Suprapubic skin (tissue), 4 donors: ENCODE results near the gene ATRN. TPM values are rescaled to one million over a fixed set of nuclear protein-coding genes. Genes with fewer than 3 reads are reported as not detected.

ENCODE experiments used
- DNase-seq, 2 donors: peaks; one replicate each; pipeline ENCODE4 v3.0.0-alpha.2; 2019; ENCODE audit warnings: low spot score in 2 of 2
- H3K27ac ChIP-seq: fragments of 200-600 bp; sonication (generic); one replicate; pipeline ENCODE4 v1.5.1; 2019
- H3K27me3 ChIP-seq: fragments of 200-600 bp; sonication (generic); one replicate; pipeline ENCODE4 v1.5.1; 2019
- H3K36me3 ChIP-seq: fragments of 200-600 bp; sonication (generic); one replicate; pipeline ENCODE4 v1.5.1; 2019
- H3K4me1 ChIP-seq: fragments of 200-600 bp; sonication (generic); one replicate; pipeline ENCODE4 v1.5.1; 2019
- H3K4me3 ChIP-seq: fragments of 200-600 bp; sonication (generic); one replicate; pipeline ENCODE4 v1.5.1; 2019; ENCODE audit warnings: mild to moderate bottlenecking
- H3K9me3 ChIP-seq: fragments of 200-600 bp; sonication (generic); one replicate; pipeline ENCODE4 v1.5.1; 2019
- CTCF ChIP-seq, 2 donors: fragments of 200-600 bp in 1 of 2; fragments of 450-650 bp in 1 of 2; sonication (generic) in 1 of 2; IDR thresholded peaks; one replicate each; pipeline ENCODE4 v1.5.1; 2016 to 2019; ENCODE audit warnings: antibody characterized with exemption in 2 of 2, mild to moderate bottlenecking in 1 of 2, moderate library complexity in 1 of 2
- EP300 ChIP-seq: sonication (generic); formaldehyde crosslinking; IDR thresholded peaks from one replicate; pipeline ENCODE4 v1.6.1; 2017; ENCODE audit warnings: antibody characterized with exemption
- POLR2A ChIP-seq, 2 donors: fragments of 450-650 bp; IDR thresholded peaks; one replicate each; pipeline ENCODE4 v1.6.1; 2017; ENCODE audit warnings: antibody characterized with exemption in 2 of 2, mild to moderate bottlenecking in 2 of 2, moderate library complexity in 2 of 2
- POLR2AphosphoS5 ChIP-seq, 3 donors: sonication (generic); formaldehyde crosslinking; IDR thresholded peaks; one replicate each; pipeline ENCODE4 v1.6.1; 2017; ENCODE audit warnings: antibody characterized with exemption in 3 of 3
- WGBS: methylation state at CpG from one replicate; pipeline ENCODE4 v1.1.5; 2018; 5-methylcytosine and 5-hydroxymethylcytosine counted together
- total RNA-seq, 4 donors: library from RNA; depleted of rRNA; stranded (reverse); fragments of >200 nt; gene quantifications; one replicate each; pipeline ENCODE4 v1.1.0, GENCODE V29; 2016

ATRN gene
- total RNA-seq, 4 donors from 2014 or later = 23.3 to 39.1 (median 28.3) TPM

GRCh38 chr20:3646067-3646440 is 175.2 kb downstream of the ATRN start:
- H3K4me3 ChIP-seq = no peak overlapping the region
- no peaks in the 10 kb centered on the region for H3K27me3 ChIP-seq
- H3K9me3 ChIP-seq = no peaks in the 10 kb centered on the region
- TF ChIP-seq CTCF (IDR thresholded peaks at IDR 0.05) (no peak), POLR2A (IDR thresholded peaks at IDR 0.05) (no peak), EP300 (no peak), POLR2AphosphoS5 (IDR thresholded peaks at IDR 0.05) (no peak)
- no peak for DNase-seq
- H3K36me3 ChIP-seq = peaks cover 68% of the 10 kb centered on the region
- no peak overlapping the region for H3K27ac ChIP-seq
- H3K4me1 ChIP-seq = no peaks in the 10 kb centered on the region
- 85% methylated on average over 5 of the region's 5 CpGs for WGBS

- no peak for DNase-seq
- H3K9me3 ChIP-seq = no peaks in the 10 kb centered on the region
- H3K27me3 ChIP-seq = no peaks in the 10 kb centered on the region
- 95% methylated on average over 13 of the region's 13 CpGs for WGBS
- H3K27ac ChIP-seq = no peak overlapping the region
- H3K4me3 ChIP-seq = no peak overlapping the region
- H3K4me1 ChIP-seq = no peaks in the 10 kb centered on the region
- H3K36me3 ChIP-seq = peaks cover 68% of the 10 kb centered on the region
- TF ChIP-seq POLR2A (IDR thresholded peaks at IDR 0.05) (no peak), EP300 (no peak), POLR2AphosphoS5 (IDR thresholded peaks at IDR 0.05) (no peak), CTCF (IDR thresholded peaks at IDR 0.05) (no peak)
Observed at GRCh38 chr20:3646651-3647050, 175.8 kb downstream of the ATRN start.

GRCh38 chr20:3647473-3647872 is 176.7 kb downstream of the ATRN start:
- no peak for TF ChIP-seq CTCF (IDR thresholded peaks at IDR 0.05)
- no peak for TF ChIP-seq EP300
- no peak for TF ChIP-seq POLR2A (IDR thresholded peaks at IDR 0.05)
- no peak for TF ChIP-seq POLR2AphosphoS5 (IDR thresholded peaks at IDR 0.05)
- Histone ChIP-seq H3K4me1 (no peaks in the 10 kb centered on the region), H3K4me3 (no peak overlapping the region), H3K27ac (no peak overlapping the region), H3K36me3 (peaks cover 68% of the 10 kb centered on the region), H3K27me3 (no peaks in the 10 kb centered on the region), H3K9me3 (no peaks in the 10 kb centered on the region)
- DNase-seq = no peak

- TF ChIP-seq POLR2A (IDR thresholded peaks at IDR 0.05) = no peak
- no peak for TF ChIP-seq EP300
- TF ChIP-seq CTCF (IDR thresholded peaks at IDR 0.05) = no peak
- TF ChIP-seq POLR2AphosphoS5 (IDR thresholded peaks at IDR 0.05) = no peak
Observed at GRCh38 chr20:3648951-3649350, 178.1 kb downstream of the ATRN start.

GRCh38 chr20:3651204-3651962 is 180.6 kb downstream of the ATRN start:
- H3K27me3 ChIP-seq = no peaks in the 10 kb centered on the region
- WGBS = 82% methylated on average over 9 of the region's 9 CpGs

More at GRCh38 chr20:3648951-3649350, 178.1 kb downstream of the ATRN start:
- Histone ChIP-seq H3K4me3 (no peak overlapping the region), H3K27ac (no peak overlapping the region), H3K4me1 (no peaks in the 10 kb centered on the region), H3K27me3 (no peaks in the 10 kb centered on the region), H3K36me3 (peaks cover 58% of the 10 kb centered on the region), H3K9me3 (no peaks in the 10 kb centered on the region)
- WGBS = 85% methylated on average over 9 of the region's 9 CpGs
- peak in 1 of 2 donors; percentile 45 for DNase-seq

More at GRCh38 chr20:3651204-3651962, 180.6 kb downstream of the ATRN start:
- H3K4me1 ChIP-seq = no peaks in the 10 kb centered on the region
- TF ChIP-seq CTCF (IDR thresholded peaks at IDR 0.05) (no peak), EP300 (no peak), POLR2A (IDR thresholded peaks at IDR 0.05) (no peak), POLR2AphosphoS5 (IDR thresholded peaks at IDR 0.05) (no peak)
- H3K36me3 ChIP-seq = peaks cover 36% of the 10 kb centered on the region
- no peak overlapping the region for H3K4me3 ChIP-seq
- H3K27ac ChIP-seq = no peak overlapping the region
- no peaks in the 10 kb centered on the region for H3K9me3 ChIP-seq
- peak in 1 of 2 donors; percentile 18 for DNase-seq
